ENCODE data around the gene POLH.
A peak's percentile ranks its signal among the peaks of the same experiment; 100 is the strongest.
"Not testable (repeated sequence)": the region's sequence is repeated elsewhere in the genome, so short reads cannot be mapped to it uniquely, and the experiment has no call there.

POLH gene

DNA sequence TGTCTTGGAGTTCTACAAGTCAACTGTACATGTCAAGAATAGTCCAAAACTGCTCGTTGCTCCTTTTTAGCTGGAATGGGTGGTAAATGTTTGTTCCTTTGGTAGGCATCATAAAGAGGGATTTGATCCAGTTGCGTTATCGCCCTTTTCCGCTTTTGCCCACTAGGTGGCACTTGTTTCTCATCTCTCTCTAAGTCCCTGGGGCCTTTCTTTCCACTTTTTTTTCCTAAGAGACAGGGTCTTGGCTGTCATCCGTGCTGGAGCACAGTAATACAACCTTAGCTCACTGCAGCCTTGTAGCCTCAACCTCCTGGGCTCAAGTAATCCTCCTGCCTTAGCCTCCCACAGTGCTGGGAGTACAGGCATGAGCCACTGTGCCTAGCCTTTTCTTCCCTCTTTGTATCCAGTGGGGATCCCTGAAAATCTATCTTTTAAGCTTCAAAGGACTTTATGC lies 32.4 kb downstream of the POLH start:
- peak; percentile 69 to 81 (median 74) for DNase-seq

DNA sequence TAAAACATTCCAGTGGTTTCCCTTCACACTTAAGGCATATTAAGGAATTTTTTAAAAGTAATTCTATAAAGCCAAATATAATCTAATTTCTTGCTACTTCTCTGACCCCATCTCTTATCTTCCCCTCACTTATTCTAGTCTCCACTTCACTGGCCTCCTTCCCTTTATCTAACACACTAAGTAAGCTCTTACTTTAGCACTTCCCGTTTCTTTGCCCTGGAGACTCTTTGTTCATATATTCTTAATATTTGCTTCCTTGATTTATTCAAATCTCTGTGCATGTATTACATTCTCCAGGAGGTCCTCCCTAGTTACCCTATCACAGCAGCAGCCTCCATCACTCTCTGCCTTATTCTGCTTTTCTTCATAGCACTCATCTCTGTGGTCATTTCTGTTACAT lies 32.8 kb downstream of the POLH start:
- DNase-seq = peak in 3 of 4 experiments; percentile 25 to 71 (median 60)

DNA sequence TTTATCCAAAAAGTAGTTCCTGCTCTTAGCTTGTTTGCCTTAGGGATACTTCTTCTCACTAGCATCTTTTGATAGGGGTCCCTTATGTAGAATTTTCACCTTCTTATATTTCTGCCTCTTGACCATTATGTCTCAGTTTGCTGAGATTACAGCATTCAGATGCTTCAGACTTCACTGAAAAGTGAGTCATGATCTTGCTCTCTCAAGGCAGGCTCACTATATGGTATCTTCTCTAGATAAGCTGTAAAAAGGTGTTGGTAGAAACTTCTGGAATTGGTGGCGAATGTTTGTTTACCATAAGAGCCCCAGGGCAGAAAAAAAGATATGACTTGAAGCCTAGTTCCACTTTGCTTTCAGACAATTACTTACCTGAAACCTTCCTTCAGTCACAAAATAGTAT lies 33.4 kb downstream of the POLH start:
- no peak for DNase-seq

DNA sequence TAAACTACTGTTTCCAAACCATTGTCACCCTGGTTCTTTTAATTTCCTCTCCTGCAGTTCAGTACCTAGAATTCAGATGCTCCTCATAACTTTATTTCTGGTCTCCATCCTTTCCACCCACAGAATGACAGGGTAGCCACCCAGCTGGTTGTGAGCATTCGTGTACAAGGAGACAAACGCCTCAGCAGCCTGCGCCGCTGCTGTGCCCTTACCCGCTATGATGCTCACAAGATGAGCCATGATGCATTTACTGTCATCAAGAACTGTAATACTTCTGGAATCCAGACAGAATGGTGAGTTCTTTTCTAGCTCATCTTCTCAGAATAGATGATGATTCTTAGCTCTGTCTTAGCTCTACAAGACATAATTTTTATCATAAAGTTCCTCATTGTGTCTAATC lies 34.4 kb downstream of the POLH start:
- no peak for DNase-seq

DNA sequence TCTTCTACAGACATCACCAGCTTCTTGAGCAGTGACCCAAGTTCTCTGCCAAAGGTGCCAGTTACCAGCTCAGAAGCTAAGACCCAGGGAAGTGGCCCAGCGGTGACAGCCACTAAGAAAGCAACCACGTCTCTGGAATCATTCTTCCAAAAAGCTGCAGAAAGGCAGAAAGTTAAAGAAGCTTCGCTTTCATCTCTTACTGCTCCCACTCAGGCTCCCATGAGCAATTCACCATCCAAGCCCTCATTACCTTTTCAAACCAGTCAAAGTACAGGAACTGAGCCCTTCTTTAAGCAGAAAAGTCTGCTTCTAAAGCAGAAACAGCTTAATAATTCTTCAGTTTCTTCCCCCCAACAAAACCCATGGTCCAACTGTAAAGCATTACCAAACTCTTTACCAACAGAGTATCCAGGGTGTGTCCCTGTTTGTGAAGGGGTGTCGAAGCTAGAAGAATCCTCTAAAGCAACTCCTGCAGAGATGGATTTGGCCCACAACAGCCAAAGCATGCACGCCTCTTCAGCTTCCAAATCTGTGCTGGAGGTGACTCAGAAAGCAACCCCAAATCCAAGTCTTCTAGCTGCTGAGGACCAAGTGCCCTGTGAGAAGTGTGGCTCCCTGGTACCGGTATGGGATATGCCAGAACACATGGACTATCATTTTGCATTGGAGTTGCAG lies 37.9 kb downstream of the POLH start:
- DNase-seq = no peak

DNA sequence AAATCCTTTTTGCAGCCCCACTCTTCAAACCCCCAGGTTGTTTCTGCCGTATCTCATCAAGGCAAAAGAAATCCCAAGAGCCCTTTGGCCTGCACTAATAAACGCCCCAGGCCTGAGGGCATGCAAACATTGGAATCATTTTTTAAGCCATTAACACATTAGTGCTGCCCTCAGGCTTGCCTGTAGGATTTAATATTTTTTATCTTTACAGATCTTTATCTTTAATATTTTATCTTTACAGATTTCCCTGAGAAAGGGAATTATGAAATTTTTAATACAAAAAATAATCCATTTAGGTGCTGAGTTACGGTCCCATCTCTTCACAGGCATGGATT lies 38.4 kb downstream of the POLH start:
- no peak for DNase-seq

DNA sequence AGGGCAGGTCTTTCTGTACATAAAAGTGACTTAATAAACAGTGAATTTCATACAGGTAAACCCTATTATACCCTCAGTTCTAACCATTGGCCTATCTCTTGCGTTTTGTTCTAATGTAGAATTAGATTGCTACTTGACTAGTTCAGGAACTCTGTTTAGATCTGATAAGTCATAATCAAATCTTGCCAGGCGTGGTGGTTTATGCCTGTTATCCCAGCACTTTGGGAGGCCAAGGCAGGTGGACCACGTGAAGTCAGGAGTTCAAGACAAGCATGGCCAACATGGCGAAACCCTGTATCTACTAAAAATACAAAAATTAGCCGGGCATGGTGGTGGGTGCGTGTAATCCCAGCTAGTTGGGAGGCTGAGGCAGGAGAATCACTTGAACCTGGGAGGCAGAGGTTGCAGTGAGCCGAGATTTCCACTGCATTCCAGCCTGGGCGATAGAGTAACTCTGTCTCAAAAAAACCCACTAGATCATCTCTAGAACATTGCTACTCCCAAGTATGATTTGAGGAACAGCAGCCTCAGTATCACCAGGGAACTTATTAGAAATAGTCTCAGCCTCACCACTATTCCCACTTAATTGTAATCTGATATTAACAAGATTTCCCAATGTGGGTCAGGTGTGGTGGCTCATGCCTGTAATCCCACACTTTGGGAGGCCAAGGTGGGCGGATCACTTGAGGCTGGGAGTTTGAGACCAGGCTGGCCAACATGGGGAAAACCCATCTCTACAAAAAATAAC lies 40.9 kb downstream of the POLH start:
- no peak for DNase-seq

DNA sequence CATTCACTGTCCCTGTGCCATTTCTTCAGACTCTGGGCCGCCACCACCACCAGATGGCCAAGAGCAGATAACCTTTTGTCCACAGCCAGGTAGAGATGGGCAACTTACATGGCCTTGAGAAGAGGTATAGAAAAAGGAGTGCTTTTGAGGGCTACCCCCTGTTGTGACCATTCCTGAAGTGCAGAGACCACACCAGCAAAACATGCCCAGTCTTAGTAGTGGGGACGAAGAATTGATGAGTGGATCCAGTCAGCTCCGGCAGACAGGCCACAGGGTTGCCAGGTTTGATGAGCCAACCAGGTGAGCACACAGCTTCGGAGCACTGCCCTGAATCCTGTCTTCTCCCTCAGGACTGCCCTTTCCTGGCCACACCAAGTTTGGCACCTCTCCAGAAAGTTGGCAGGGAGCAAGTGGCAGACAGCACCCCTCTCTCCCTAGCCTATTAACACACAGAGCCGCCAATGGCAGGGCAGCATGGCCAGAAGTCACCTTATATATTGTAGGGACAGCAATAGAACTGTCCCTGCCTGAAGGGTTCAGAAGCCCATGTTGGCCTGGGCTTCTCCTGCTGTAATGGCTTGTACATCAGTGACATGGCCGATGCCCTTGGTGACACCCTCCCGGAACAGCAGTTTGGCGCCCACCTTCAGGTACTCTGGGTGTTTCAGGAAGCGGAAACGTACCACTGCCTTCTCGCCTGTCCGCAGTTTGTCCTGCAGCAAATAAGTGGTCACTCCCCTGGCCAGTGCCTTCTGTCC lies 45.3 kb downstream of the POLH start:
- DNase-seq = no peak

DNA sequence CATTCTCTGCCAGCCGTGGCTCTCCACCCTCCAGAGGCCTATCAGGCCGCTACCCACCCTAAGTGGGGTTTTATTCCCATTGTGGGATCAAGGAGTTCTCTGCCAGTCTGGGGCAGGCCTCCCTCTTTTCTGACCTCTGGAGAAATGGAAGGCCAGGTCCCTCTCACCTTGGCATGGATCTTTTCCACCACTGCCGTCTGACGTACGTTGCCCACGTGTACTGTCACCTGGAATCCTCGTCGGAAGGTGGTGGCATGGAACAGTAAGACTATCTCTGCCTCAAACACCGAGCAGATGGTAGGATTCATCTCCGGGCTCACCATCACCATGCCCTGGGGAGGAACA lies 45.8 kb downstream of the POLH start:
- DNase-seq = no peak

DNA sequence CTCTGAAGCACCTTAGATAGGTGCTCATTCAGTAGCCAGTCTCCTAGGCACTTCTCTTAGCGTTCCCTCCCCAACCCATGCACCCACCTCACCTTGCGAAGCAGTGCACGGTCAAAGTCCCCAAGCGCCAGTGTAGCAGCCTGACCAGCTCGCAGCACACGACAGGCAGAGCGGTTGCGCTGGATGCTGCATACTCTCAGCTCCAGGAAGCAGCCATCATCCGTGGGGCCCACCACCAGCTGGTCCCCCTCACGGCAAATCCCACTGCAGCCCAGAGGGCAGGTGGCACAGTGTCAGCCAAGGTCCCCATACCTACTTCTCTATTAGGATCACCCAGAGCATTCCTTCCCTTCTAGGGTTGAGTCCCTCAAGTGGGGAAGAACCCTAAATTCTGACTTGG lies 46.6 kb downstream of the POLH start:
- DNase-seq = no peak

DNA sequence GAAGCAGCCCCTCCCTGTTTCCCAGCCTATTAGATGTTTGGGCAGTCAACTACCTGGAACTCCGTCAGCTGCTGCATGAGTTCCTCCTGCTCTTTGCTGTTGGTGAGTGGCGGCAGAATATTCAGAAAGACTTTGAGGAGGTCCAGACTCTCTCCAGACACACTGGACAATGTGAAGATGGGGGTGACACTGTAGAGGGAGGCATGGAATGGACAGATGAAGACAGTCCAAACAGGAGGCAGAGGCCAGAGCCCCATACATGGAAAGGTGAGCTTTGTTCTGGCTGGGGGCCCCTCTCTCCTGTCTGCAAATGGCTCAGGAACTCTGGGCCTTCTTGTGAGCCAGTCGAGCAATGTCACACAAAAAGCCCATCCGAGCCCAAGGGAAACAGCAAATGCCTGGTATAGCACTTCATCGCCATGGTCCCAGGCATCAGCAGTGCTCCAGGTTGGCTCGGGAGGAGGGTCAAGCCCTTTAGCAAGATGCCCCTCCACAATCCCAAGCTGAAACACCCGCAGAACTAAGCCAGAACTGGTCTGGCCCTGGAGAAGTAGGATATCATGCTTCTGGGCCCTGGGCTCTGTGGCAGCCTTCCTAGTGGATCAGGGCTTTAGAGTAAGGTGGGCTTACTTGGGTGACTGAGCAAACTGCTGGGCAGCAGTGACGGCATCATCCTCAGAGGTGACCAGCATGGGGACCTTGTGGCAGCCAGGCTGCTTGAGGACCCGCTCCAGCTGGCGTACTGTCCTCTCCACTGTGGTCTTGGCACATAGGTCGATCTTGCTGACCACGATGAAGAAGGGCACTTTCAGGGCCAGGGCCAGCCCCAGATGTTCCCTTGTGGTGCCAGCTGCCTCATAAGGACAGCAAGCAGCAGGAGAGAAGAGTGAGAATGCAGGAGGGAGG lies 48.1 kb downstream of the POLH start:
- no peak for DNase-seq

DNA sequence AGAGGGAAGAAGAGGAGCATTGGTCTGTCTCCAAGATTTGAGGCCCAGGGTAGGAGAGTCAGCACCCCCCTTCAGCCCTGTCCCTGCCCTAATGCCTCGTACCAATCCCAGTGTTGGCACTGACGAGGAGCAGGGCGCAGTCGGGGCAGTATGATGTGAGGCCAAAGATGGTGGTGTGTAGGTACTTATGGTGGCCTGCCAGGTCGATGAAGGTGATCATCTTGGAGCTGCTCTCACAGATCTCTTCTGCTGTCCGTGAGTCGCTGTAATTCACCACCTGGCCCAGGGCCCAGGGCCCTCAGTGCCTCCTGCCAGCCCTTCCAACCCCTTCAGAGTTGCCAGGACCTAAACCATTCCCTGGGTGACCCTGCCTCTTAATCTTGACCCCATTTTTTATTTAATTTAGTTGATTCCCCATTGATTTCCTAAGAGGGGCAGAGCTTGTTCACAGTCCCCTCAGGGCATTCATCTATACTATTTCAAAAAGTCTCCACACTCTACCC lies 48.9 kb downstream of the POLH start:
- no peak for DNase-seq

DNA sequence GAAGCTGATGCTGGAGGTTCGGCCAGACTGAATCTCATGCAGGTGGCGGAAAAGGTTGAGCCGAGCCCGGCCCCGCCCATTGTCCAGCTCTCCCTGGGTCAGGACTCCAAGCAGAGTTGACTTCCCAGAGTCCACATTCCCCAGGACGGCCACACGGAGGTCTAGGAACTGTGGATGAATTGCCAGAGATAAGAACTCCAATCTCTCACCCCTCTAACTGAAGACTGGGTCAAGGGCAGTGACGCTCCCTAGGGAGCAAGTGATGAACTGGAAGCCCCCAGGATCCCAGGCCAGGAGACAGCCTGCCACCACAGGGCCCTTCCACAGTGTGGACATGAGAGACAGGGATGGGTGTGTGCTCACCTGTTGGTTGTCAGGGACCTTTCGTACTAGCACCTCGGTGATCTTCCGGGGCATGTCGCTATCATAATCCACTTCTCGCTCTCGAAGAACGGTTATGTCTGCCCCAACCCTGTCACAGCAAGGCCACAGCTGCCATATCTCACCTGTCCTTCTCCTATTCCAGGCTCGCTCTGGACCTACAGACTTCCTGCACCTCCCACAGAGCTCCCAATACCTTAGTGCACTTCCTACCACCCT lies 49.5 kb downstream of the POLH start:
- DNase-seq = no peak

DNA sequence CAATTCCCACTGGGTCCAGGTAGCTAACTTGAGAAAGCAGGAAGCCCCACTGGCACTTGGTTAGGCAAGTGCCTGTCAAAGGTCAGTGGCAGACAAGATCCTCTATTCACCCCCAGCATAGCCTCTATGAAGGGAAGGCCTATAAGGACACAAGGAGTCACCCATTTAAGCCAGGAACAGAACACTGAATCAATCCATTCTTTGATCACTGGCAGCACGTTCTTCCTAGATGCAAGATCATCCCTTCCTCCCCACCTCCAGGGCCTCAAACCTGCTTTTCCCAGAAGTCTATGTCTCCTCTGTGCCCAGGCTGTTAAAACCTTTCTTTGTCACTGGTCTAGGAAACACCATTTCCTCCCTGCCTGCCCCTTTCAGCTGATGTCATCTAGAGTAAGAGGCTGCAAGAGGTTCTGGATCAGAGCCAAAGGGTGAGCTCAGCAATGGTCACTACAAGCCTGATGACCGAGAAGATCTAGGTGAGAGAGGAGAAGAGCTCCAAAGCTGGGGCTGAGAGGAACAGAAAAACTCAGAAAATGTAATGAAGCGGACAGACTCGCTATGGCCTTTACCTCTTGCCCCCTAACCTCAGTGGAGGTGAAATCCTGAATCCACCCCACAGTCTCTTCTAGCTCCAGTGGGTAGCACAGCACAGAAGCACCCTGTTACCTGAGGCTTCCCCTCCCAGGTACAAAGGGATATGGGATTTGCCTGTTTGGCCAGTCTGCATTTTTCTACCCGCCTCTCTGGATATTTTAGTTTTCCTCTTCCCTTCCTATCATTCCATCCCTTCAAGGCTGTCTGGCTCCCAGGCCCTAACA lies 51.2 kb downstream of the POLH start:
- DNase-seq = peak; percentile 93 to 98 (median 96)

DNA sequence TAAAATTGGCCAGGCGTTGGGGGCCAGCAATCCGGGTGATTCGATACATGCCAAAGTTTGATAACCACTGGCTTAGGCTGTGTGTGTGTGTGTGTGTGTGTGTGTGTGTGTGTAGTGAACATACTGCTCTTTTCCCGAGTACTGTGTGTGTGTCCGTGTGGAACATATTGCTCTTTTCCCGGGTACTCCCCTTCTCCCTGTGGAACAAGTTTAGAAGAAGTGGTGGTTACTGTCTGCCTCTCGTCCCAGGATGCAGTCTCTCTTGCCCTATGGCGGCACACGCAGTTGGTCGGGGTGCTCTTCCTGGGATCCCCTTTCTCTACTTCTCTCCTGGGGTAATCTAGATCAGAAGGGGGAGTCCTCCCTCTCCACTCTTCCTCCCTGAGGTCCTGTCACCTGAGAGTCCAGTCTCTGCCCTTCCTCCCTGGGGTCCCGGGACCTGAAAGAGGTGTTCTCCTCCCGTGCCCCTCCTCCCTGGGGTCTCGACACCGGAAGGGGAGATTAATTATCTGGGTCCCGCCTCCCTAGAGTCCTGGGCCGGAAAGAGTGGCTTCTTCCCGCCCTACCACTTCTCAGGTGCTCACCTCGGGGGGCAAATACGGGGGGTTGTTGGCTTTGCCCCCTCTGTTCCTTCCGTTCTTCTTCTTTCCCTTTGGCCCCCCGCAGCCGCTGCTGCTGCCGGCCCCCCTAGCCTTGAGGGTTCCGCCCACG lies 52.6 kb downstream of the POLH start:
- peak; percentile 23 to 56 (median 44) for DNase-seq

DNA sequence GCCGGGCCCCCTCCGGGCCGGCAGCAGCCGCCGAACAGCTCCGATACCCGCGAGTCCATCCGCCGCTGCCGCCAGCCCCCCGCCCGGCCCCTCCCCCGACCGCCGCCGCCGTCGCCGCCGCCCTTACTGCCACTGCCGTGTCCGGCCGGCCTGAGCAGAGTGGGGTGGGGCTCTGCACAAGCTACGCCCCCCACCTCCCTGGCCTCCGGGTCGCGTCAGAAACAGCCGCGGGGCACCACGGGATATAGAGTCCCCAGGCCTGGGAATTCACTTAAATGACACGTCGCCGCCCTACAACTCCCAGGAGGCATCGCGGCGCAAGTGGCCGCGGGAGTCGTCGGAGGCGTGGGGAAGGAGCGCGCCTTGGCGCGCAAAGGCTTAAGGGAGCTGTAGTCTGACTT lies 53.1 kb downstream of the POLH start, which contains the start of gene GTPBP2:
Gene GTPBP2, minus strand, starts transcription at position 161 of the 401 bp plus-strand sequence. Its CDS starts 102 bp downstream, at position 59.
- DNase-seq = peak; percentile 99 to 100 (median 100)

DNA sequence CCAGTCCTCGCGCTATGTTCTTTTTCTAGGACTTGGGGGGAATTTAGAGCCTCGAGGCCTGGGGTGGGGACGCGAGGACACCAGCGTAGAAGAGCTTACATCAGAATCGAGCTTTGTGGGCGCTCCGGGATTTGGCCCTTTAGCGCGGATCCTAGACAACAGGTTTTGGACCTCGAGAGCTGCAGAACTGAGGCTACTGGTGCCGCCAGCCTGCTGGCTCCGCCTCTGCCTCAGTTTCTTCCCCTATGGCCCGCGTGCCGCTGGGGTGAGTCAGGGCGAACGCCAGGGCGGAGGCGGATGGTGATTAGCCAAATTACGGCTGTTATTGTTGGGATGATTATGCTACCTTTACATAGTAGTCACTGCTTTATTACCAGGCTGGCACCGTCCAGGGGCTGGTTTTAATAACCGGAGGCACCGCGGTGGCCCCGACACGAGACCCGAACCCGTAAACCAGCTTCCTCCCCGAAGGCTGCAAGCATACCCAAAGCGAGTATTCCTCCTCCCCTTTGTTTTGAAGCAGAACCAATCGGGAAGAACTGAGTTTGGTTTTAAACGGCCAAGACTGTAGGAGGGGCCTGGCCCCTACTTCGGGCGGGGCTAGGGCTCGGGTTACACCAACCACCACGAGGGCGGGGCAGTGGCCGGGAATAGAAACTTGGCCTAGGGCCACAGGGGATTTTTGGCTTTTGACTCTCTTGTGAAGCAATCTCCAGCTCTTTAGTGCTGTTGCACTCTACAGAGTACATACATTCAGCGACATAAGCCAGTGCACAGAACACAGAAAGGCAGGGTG lies 53.7 kb downstream of the POLH start:
- DNase-seq = peak; percentile 97 to 99 (median 98)

DNA sequence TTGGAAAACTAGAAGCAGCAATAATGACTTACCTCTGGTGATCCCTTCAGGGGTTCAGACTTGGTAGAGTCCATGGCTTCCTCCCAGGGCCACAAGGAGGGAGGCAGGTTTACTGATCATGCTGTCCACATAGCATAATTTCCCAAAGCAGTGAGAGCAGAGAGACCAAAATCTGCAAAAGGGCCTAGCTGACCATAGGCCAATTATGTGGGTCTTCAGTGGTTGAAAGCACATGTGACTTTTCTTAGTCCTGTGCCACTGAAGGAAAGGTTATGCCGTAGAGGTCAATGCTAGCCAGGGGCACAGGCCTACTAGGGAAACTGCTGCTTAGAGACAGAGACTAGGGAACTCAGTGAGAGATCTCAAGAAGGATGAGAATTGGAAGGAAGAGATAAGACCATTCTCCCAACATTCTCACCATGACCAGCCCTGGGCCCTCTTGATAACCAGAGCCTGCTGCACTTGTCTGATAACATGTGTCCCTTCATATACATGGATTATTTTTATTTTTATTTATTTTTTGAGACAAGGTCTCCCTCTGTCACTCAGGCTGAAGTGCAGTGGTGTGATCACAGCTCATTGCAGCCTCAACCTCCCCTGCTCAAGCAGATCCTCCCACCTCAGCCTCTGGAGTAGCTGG lies 55.1 kb downstream of the POLH start:
- no peak for DNase-seq

DNA sequence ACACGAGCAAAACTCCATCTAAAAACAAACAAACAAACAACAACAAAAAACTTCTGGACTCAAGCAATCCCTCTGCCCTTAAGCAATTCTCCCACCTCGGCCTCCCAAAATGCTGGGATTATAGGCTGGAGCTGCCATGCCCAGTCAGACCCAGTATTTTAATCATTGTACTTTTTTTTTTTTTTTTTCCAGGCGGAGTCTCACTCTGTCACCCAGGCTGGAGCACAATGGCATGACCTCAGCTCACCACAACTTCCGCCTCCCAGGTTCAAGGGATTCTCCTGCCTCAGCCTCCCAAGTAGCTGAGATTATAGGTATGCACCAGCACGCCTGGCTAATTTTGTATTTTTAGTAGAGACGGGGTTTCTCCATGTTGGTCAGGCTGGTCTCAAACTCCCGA lies 57.0 kb downstream of the POLH start:
- not testable (repeated sequence) for DNase-seq
